K562 (cell line): ENCODE measurements around the gene DYNLT3. TPM values are rescaled to one million over a fixed set of nuclear protein-coding genes. Genes with fewer than 3 reads are reported as not detected.

Experiments used
- ARID3B ChIP-seq: fragments of 250-450 bp; sonication (Bioruptor Pico); IDR thresholded peaks from 2 replicates; pipeline ENCODE4 v1.4.0; 2020; ENCODE audit warnings: borderline replicate concordance
- CEBPZ ChIP-seq: fragments of 150-350 bp; IDR thresholded peaks from 2 replicates; pipeline ENCODE4 v1.6.1; 2014; ENCODE audit warnings: low read depth, mild to moderate bottlenecking, low read length, borderline replicate concordance
- CLOCK ChIP-seq: fragments of 250-450 bp; sonication (Bioruptor Pico); IDR thresholded peaks from 2 replicates; pipeline ENCODE4 v1.4.0; 2020; ENCODE audit warnings: mild to moderate bottlenecking, moderate library complexity, borderline replicate concordance
- DMBX1 ChIP-seq: fragments of 250-450 bp; sonication (Bioruptor Pico); IDR thresholded peaks from 2 replicates; pipeline ENCODE4 v1.8.0; 2022; ENCODE audit warnings: inconsistent platforms, mild to moderate bottlenecking, moderate library complexity, borderline replicate concordance
- DNMT1 ChIP-seq: fragments of 450-650 bp; IDR thresholded peaks from 2 replicates; pipeline ENCODE4 v1.6.1; 2016; ENCODE audit warnings: antibody characterized with exemption, mild to moderate bottlenecking
- HNRNPUL1 ChIP-seq: fragments of 200-400 bp; formaldehyde crosslinking; IDR thresholded peaks from 2 replicates; pipeline ENCODE4 v1.6.1; 2017; ENCODE audit warnings: low read length
- MIER1 ChIP-seq: fragments of 450-650 bp; IDR thresholded peaks from 2 replicates; pipeline ENCODE4 v1.6.1; 2016; ENCODE audit warnings: antibody characterized with exemption, mild to moderate bottlenecking, low read depth
- NCOA4 ChIP-seq: fragments of 450-650 bp; IDR thresholded peaks from 2 replicates; pipeline ENCODE4 v1.6.1; 2018; ENCODE audit warnings: mild to moderate bottlenecking; ENCODE audit not compliant: partially characterized antibody
- PHB ChIP-seq: fragments of 250-450 bp; sonication (Bioruptor Pico); IDR thresholded peaks from 2 replicates; pipeline ENCODE4 v1.5.0; 2021
- PTBP1 ChIP-seq: fragments of 200-400 bp; formaldehyde crosslinking; IDR thresholded peaks from 2 replicates; pipeline ENCODE4 v1.6.1; 2017; ENCODE audit warnings: low read depth, low read length
- U2AF2 ChIP-seq: fragments of 200-400 bp; formaldehyde crosslinking; optimal IDR thresholded peaks from 2 replicates; pipeline ENCODE3; 2017; ENCODE audit warnings: low read depth, mild to moderate bottlenecking, low read length
- ZNF316 ChIP-seq: fragments of 450-650 bp; IDR thresholded peaks from 2 replicates; pipeline ENCODE4 v1.6.1; 2016
- ZNF395 ChIP-seq: fragments of 200-800 bp; sonication (Bioruptor generic); IDR thresholded peaks from 2 replicates; pipeline ENCODE4 v1.6.1; 2017; ENCODE audit warnings: missing genetic modification characterization, missing compliant biosample characterization
- polyA plus RNA-seq, 8 experiments: library from polyadenylated mRNA; depleted of rRNA in 4 of 8; stranded (reverse) in 5 of 8; unstranded in 3 of 8; fragments of >200 nt; fragmentation: Nextera tagmentation in 2 of 8; fragmentation: Illumina TruSeq in 1 of 8; extraction: Ambion mirVana in 2 of 8; extraction: Trizol in 1 of 8; gene quantifications; 2 replicates each; pipeline versions ENCODE4 v1.2.1 to v1.2.3, GENCODE V29; 2011 to 2014; ENCODE audit warnings: inconsistent platforms in 1 of 8, missing spikeins in 1 of 8
- total RNA-seq, 7 experiments: library from RNA; depleted of rRNA in 6 of 7; stranded (reverse); fragments of >200 nt in 6 of 7; fragmentation: Illumina TruSeq in 2 of 7; extraction: Trizol in 2 of 7; gene quantifications; 2 replicates each; pipeline versions ENCODE4 v1.2.1 to v1.2.3, GENCODE V29; 2011 to 2021; ENCODE audit warnings: low replicate concordance in 1 of 7
- TF ChIP-seq, protein P1 (sequence below): fragments of 250-450 bp; sonication (Bioruptor Pico); IDR thresholded peaks from 2 replicates; pipeline ENCODE4 v1.8.0; 2021; ENCODE audit warnings: borderline replicate concordance, mild to moderate bottlenecking, moderate library complexity; ENCODE audit not compliant: poor library complexity, severe bottlenecking

DYNLT3 gene
- total and polyA plus RNA-seq, 9 of the 15 experiments (the other 6 are each of a cell fraction or from before 2014, with no cell fraction given): 4.5 to 17.5 (median 8.3) TPM

DNA sequence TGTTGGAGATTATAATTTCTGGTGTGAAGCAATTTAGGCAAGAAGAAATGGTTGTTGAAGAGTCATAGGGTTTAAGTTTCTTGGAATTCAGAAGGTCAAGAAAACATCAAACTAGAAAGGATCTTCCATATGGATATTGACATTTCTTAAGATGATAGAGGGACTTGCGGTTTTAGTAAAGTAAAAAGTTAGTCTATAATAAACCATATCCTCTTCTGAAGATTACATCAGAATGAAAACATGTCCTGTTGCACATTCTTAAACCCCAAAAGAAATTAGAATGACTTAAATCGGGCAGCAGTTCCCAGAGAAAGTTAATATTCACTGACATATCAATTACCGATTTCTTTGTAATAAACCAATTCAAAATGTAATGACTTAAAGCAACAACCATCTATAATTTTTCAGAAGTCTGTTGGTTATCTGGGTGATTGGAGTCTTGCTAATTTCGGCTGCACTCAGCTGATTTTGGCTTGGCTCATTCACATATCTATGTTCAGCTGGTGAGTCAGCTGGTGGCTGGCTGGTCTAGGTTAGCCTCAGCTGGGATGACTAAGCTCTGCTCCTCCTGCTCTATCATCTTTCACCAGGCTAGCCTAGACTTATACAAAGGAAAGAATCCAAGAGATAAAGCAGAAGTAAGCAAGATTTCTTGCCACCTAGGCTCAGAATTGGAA is 24.4 kb upstream of the DYNLT3 start (continued):
- TF ChIP-seq CEBPZ (no peak), DNMT1 (no peak), PTBP1 (no peak), NCOA4 (no peak), ZNF316 (peak; percentile 59; the same call in 1 of the 2 replicates), DMBX1 (no peak), HNRNPUL1 (no peak), U2AF2 (no peak), MIER1 (no peak), PHB (CRISPR knock-in tag) (no peak), ARID3B (CRISPR knock-in tag) (no peak), ZNF395 (CRISPR knock-in tag) (no peak), CLOCK (CRISPR knock-in tag) (no peak)
- TF ChIP-seq, protein P1, sequence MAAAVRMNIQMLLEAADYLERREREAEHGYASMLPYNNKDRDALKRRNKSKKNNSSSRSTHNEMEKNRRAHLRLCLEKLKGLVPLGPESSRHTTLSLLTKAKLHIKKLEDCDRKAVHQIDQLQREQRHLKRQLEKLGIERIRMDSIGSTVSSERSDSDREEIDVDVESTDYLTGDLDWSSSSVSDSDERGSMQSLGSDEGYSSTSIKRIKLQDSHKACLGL: no peak
